Cortex of kidney (tissue), 1 donor: ENCODE measurements around the gene EYS.

ENCODE experiments used
- DNase-seq: peaks from one replicate; lab custom pipeline; 2025; lab: John Stamatoyannopoulos, UW

The EYS gene

DNA sequence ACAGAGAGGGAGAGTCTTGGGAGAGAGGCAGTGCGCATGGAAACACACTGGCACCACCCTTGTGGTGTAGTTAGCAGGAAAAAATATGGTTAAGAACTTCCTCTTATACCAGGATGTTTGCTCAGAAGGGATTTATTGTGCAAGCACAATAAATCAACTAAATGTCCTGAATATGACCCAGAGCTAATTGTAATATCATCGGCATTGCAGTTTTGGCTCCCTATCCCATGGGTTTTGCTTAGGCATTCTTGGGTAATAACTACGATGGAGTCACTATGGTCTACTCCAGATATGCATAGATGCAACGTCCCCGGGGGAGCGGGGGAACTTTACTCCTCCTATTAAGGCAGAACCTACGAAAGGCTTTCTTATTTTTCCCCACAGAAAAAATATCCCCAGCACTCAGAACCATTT lies 751.6 kb downstream of the EYS start:
- no peak for DNase-seq

DNA sequence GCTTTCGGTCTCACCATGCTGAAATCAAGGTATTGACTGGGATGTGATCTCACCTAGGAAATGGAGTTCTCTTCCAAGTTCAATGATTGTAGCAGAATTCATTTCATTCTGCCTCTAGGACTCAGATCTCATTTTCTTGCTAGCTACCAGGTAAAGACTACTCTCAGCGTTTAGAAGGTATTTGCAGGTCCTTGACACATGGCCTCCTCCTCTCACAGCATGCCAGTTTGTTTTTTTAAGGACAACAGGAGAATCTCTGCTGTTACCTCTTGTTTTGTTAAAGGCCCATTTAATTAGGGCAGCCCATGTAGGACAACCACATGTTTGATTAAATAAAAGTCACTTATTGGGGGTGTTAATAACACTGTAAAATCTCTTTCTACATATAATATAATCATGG lies 757.8 kb downstream of the EYS start:
- DNase-seq = no peak

DNA sequence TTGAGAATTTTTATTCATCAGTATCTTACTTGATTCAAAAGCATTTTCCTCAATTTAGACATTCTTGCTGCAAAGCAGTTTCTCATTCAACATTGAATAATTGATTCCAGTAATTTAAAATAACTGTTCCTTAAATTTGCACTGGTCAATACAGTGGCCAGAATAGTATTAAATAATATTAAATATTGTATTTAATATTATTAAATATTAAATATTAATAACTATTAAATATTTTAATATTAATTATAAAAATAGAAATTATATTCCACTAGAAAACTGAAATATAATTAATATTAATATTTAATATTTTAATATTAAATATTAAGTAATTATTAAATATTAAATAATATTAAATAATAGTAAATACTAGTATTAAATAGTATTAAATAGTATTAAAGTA lies 758.8 kb downstream of the EYS start:
- no peak for DNase-seq

DNA sequence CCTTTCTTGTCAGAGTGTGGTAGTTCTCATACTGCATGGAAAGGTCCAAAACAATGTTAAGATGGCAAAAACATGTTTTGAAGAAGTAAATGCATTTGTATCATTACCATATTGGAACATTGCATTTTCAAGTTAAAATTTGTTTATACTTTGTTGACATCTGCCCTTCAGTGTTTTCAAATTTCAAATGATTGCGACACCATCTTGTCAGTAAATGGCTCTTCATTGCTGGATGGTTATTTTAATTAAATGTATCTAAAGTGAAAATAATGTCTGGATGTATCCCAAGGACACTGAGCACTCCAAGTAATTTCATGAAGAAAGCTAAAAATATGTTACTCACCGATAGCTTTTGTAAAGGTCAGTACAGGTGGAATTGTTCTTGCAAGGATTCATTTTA lies 761.6 kb downstream of the EYS start:
- DNase-seq = no peak

DNA sequence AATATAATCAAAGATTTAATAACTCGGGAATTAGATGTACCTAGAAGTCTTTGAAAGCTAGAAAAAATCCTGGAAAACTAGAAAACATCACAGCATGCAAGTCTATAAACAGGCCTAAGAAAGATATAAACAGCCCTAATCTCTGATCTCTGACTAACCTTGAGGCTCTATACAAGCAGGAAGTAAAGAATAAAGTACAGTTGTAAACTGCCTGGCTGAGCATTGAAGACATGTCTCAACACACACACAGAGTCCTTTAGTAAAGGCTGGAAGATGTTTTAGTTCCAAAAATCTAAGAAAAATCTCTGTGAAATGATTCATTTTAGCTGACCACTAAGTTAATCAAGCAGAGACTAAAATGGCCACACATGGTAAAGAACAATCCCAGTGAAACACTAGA lies 774.5 kb downstream of the EYS start:
- DNase-seq = no peak

DNA sequence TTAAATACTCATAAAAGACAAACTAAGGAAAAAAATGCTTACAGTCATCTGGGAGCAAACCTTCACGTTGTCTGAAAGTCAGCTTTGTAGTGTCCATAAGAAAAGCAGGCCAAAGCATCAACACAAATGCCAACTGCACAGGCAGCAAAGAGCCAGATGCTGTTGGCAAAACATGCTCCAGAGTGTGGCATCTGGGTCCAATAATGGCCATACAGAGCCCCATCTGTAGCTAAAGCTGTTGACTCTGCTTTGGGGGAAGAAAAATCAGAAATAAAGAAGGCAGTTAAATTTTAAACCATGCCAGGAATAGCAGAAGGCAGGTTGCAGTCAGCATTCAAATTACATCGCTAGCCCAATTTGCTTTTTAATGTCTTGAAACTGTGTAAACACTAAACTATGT lies 776.3 kb downstream of the EYS start:
- no peak for DNase-seq

DNA sequence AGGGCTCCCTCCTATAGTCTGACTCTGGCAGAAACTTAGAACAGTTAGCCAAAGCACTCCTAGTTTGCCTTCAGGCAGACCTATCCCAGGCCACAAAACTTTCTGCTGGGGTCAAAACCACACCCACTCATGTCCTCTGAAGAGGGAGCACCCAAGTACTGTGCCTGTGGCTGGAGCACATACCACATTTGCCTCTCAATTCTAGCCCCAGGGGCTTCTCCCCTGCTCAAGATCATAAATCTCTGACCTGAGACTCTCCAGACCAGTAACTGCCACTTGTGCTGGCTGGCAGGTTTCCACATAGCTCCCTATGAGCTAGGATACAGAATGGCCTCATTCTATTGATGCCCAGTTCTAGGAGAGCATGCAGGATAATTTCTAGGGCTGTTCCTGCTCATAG lies 781.0 kb downstream of the EYS start:
- DNase-seq = no peak

DNA sequence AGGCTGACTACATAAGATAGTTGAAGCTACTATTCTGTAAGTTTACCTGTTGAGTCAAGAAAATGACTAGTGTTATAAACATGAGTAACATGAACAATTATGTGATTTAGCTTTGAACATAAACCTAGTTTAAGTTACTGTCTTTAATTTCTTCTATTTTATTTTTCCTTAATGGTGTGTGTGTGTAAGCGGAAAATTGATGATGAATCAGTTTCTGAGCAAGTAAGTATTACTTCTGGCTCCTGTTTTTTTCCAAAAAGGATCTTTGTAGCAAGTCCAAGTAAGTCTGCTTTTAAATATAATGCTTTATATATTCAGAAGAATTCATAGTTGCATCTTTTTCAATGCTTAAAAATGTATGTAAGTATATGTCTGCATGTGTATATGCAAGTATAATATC lies 786.8 kb downstream of the EYS start:
- no peak for DNase-seq

DNA sequence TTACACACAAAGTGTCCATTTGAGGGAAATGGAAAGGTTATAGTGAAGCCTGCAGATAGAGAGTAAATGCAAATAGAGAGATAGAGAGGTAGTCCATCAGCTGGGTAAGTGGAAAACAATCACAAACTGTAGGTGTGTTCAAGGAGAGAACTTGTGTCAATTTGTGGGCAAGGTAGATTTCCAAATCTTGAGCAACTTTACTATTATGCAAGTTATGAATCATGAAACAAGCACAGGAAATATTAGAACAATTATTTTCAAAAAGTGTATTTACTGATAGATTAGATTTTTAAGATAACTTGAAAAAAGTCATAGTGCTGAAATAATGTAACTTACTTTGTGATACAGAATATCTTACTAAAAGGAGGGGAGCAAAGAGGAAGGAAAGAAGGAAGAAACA lies 792.9 kb downstream of the EYS start:
- no peak for DNase-seq

DNA sequence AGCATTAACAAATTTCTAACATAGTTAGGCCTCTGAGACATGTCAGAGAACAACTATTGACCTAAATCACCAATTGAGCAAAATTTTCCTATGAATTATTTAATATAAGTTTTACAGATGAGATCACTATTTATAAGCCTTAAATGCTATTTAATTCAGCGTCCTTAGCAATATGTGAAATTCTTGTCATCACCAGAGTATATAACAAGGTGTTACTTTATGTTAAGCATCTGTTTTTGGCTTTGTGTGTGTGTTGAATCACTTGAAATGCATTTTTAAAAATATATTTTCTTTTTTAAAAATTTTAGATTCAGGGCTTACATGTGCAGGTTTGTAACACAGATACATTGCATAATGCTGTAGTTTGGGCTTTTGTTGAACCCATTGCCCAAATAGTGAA lies 794.1 kb downstream of the EYS start:
- DNase-seq = no peak

DNA sequence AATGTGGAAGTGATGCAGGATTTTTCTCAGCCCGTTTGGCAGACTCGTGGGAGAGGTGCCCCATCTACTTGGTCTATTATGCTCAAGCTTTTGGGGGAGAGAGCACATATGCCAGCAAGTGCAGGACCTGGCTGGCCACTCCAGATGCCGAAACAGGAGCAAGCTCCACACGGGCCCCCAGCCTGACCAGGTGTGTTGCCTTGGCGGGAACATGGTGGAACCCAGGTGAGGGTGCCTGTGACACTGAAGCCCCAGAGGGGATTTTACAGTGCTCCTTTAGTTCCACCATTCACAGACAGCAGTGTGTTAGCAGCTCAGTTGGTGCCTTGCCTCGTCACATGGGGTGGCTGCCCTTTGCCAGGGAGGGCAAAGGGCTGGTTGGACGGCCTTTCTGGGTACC lies 798.9 kb downstream of the EYS start:
- DNase-seq = no peak

DNA sequence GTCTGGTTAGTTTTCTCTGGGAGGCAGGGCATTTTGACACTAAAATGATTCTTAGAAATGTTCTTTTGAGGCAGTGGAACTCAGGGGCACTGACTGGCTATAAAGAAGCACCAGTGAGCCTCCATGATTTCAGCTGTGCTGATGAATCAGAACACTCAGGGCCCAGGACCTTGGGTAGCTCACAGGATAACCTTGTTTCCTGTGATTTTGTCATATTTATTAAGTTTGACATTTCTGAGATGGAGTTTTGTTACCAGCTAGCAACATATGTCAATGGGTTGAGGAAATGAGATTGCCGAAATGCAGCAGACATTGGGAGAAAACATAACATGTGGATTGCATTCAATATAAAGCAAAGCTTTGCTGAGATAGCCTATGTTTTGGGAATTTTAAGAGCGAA lies 802.4 kb downstream of the EYS start:
- DNase-seq = no peak

DNA sequence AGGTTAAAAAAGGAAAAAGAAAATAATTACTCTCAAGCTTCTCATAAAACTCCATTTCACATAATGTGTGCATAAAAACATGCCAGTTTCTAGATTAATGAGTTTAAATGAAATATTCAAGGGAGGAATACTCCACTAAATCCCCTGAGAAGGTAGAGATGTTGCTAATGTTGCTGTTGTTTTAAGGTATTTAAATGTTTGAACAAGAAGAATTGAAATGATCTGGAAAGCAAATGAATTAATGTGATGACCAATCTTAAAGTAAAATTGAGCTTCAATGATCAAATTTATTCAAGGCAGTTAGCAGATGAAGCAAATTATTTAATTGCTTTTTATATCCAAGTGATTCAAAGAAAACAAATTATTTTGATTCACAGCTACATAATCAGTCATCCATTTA lies 804.4 kb downstream of the EYS start:
- no peak for DNase-seq

DNA sequence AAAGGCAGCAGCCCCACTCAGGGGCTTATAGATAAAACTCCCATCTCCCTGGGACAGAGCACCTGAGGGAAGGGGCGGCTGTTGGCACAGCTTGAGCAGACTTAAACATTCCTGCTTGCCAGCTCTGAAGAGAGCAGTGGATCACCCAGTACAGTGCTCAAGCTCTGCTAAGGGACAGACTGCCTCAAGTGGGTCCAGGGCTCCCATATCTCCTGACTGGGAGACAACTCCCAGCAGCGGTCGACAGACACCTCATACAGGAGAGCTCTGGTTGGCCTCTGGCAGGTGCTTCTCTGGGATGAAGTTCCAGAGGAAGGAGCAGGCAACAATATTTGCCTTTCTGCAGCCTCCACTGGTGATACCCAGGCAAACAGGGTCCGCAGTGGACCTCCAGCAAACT lies 810.1 kb downstream of the EYS start:
- DNase-seq = no peak

DNA sequence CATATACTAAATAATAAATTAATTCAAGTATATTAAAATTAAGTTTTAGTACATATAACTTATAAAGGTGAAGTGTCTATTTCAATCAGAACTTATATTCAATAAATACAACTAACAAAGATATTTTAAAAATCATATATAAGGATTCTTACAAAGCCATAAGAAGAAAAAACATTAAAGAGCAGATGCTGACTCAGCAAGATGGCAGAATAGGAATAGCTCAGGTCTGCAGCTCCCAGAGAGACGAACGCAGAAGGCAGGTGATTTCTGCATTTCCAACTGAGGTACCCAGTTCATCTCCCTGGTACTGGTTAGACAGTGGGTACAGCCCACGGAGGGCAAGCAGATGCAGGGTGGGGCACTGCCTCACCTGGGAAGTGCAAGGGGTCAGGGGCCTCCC lies 811.1 kb downstream of the EYS start:
- DNase-seq = no peak

DNA sequence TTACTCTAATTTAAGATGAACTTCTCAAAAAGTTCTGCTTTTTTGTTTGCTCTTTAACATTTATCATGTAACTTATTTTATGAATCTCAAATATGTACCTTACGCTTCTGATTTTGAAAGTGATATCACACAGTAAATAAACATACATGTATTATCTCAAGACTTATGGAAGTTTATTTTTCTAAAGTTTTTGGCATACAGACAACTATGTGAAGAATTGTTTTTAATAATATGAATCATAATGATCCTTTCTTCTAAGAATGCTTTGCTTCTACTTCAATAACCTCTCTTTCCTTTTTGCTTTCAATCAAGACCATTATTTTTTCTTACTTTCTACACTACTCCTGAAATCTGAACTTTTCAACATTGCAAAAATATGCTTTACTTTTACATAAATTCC lies 816.4 kb downstream of the EYS start:
- no peak for DNase-seq

DNA sequence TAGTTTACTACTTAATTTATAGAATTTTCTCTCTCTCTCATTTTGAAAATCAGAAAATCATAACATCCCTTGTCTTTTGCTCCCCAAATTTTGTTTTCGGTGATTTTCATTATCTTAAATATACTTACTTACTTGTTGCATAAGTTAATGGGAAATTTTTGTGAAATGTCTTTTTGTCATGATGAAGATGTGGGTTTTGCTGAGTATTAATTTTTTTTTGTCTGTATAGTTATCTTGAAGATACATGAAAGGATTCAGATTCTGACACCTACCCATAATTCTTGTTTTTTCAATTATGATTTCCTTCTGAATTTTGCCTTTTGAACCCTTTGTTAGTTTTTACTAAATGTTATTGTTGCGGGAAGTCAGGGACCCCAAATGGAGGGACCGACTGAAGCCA lies 817.9 kb downstream of the EYS start:
- no peak for DNase-seq

DNA sequence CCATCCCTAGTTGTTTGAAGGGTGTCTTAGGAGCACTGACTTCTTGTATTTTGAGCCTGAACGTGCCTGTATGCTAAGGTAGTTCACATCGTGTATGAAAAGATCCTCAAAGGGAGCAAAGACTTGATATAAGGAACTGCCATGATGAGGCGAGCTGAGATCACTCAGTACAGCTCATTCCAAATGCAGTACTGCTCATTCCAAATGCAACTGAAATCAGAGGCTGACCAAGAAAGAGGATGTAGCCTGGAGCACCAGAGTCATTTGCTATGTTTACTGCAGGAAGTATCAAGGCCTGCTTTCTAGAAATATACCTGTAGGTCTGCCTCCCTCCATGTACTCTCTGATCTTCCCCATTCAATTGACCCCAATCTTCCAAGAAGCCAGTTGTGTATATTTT lies 832.2 kb downstream of the EYS start:
- DNase-seq = no peak

DNA sequence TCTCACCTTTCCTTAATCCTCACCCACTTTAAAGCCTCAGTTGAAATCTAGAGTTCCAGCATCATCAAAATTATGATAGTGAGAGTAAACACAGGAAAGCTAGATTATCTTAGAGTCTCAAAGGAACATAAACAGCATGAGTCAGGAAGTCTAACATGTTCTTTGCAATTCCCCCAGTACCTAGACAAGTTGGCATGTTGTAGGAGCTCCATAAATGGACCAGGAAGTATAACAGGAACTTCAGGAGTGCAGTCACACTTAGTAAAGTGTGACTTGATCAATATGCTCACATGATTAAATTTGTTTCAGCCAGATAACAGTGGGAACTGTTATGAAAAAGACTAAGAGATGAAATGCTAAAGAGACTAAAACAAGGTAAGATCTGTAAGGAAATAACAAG lies 834.4 kb downstream of the EYS start:
- no peak for DNase-seq

DNA sequence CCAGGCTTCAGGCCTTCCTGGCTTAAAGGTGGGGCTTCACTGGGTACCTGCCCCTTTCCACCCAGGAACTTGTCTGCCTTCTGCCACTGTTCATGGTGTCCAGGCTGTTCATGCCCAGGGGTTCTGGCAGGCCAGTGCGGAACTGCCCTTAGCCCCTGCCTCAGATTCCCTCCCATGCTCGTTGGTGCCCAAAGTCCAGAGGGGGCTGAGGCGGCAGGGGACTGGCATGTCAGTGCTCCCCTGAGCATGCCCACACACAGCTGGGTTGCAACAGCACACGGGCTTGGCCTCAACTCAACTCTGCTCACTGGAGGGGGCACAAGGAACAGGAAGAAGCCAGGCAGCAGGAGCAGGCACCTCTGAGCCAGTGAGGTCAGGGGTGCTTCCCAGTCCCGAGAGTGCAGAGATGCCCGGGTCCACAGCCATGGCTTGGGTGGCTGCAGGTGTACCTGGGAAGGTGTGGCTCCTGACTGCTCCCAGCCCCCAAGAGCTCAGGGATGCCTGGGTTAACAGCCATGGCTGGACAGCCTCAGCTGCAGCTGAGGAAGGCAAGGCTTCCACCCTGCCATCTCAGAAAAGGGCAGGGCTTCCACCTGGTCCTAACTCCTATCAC lies 845.9 kb downstream of the EYS start:
- no peak for DNase-seq

DNA sequence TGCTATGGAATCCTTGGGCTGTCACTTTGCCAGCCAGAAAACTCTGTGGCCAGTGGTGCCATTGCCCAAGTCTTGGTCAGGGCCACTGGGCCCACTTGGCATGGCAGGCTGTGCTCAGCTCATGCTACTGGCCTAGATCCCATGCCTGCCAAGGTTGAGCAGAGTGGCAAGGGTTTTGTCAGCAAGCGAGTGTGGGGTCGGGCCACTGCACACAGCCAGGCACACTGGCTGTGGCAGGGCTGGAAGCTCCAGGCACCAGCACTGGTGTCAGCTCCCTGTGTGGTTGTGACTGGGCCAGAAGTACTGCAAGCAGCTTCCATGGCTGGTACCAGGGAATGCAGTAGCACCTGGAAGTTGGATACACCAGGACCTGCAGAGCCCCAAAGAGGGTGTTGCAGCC lies 846.8 kb downstream of the EYS start:
- DNase-seq = no peak

DNA sequence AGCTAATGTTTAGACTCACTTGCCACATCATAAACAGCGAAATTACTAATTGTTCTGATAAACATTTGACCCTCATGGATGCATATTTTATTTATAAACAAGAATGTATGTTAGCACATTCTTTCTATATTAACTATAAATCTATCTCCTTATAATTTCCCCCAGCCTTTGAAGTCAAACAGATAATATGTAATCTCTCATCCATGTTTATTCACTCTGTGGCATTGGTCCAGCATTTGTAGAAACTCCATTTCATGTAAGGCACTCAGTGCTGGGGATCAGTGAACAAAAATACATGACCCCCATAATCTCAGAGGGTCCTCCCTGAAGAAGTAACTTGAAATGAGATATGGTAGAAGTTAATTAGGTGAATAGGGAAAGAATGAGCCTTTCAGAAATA lies 856.9 kb downstream of the EYS start:
- DNase-seq = no peak

DNA sequence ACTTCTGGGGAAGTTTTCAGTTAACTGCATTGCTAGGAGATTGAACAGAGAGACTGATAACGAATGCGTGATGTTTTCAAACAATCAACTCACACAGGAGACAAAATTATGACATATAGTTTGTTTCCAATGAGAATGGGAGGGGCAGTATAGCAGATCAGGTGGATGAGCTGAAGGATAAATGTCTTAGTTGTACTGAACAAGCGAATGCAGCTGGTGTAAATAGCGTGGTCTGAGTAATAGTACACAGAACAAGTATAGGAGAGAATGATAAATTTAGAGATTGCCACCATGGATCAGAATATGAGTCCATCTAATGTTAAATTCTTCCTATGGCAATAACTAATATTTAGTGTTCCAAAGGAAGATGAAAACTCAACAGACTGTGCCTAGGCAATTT lies 858.6 kb downstream of the EYS start:
- no peak for DNase-seq

DNA sequence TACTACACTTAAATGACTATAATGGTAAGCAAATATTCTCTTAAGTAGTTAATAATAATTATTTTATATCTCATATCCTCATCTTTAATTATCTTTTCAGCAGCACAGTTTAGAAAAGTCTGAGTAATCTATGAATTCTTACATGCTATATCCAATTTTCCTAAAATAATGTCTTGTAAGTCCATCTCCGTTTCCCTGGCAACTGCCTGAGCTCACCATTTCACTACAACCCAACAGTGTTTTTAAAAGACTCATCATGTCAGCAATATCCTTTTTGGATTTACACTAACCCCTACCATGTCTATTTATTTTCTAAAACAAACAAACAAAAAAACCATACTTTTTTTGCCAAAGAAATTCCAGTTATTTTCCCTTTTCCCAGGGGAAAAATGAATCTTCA lies 859.6 kb downstream of the EYS start:
- DNase-seq = no peak

DNA sequence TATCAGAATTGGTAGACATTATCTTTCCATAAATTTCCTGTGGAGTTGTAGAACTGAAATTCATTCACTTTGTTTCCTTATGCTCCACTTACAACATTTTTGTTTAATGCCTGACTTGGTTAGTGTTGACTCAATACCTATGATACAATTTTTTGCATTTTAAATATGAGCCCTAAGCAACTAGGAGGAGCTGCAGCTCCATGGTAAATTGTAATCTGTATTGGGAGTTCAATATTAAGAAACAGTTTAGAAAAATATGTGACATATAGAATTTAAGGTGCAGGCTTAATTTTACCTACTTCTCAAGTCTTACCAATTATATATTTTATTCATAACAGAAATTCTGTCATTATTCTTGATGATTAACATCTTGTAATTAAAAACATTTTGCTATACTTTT lies 868.3 kb downstream of the EYS start:
- no peak for DNase-seq
